GM19240 (cell line): ENCODE data around the gene TFPI.

ENCODE experiments used
- DNase-seq: peaks from one replicate; pipeline ENCODE4 v3.0.0; 2011; ENCODE audit warnings: low spot score; ENCODE audit not compliant: insufficient read length

The TFPI gene

GRCh38 chr2:187468262-187468661 is 86.0 kb downstream of the TFPI start:
- no peak for DNase-seq

- no peak for DNase-seq
Measured at GRCh38 chr2:187466129-187466792, 88.0 kb downstream of the TFPI start.

GRCh38 chr2:187462839-187463238 is 91.4 kb downstream of the TFPI start:
- no peak for DNase-seq

- DNase-seq, result no peak
Measured at GRCh38 chr2:187461294-187462261, 92.7 kb downstream of the TFPI start.

GRCh38 chr2:187459256-187459655 is 95.0 kb downstream of the TFPI start:
- DNase-seq, result no peak

GRCh38 chr2:187453078-187453641 is 101.1 kb downstream of the TFPI start:
- no peak for DNase-seq

GRCh38 chr2:187451510-187451909 is 102.7 kb downstream of the TFPI start:
- no peak for DNase-seq

GRCh38 chr2:187447336-187447735 is 106.9 kb downstream of the TFPI start:
- DNase-seq, result no peak

GRCh38 chr2:187446711-187447110 is 107.5 kb downstream of the TFPI start:
- DNase-seq, result no peak

GRCh38 chr2:187445051-187445450 is 109.2 kb downstream of the TFPI start:
- DNase-seq, result no peak

GRCh38 chr2:187442778-187443177 is 111.5 kb downstream of the TFPI start:
- no peak for DNase-seq

GRCh38 chr2:187442378-187442777 is 111.9 kb downstream of the TFPI start:
- no peak for DNase-seq

- DNase-seq, result no peak
Measured at GRCh38 chr2:187440101-187440675, 114.0 kb downstream of the TFPI start.

GRCh38 chr2:187438455-187438854 is 115.8 kb downstream of the TFPI start:
- no peak for DNase-seq

- DNase-seq, result no peak
Measured at GRCh38 chr2:187435756-187436155, 118.5 kb downstream of the TFPI start.

GRCh38 chr2:187435078-187435477 is 119.2 kb downstream of the TFPI start:
- DNase-seq, result no peak

- DNase-seq, result no peak
Measured at GRCh38 chr2:187434342-187434785, 119.9 kb downstream of the TFPI start.

GRCh38 chr2:187431911-187432310 is 122.3 kb downstream of the TFPI start:
- no peak for DNase-seq

- DNase-seq, result no peak
Measured at GRCh38 chr2:187429989-187430388, 124.2 kb downstream of the TFPI start.

- no peak for DNase-seq
Measured at GRCh38 chr2:187424146-187424545, 130.1 kb downstream of the TFPI start.

GRCh38 chr2:187422282-187422681 is 132.0 kb downstream of the TFPI start:
- DNase-seq, result no peak

GRCh38 chr2:187421519-187421918 is 132.7 kb downstream of the TFPI start:
- DNase-seq, result no peak
